HepG2 (cell line): Measurements from ENCODE around the gene SERPINB6.

Experiments
- POLR2AphosphoS2 ChIP-seq: IDR thresholded peaks from 2 replicates; pipeline ENCODE4 v1.6.1; 2011; ENCODE audit warnings: low read depth, low read length, improper control_type of control experiment
- POLR2AphosphoS5 ChIP-seq: IDR thresholded peaks from 2 replicates; pipeline ENCODE4 v1.6.1; 2012; ENCODE audit warnings: low read depth, low read length

DNA sequence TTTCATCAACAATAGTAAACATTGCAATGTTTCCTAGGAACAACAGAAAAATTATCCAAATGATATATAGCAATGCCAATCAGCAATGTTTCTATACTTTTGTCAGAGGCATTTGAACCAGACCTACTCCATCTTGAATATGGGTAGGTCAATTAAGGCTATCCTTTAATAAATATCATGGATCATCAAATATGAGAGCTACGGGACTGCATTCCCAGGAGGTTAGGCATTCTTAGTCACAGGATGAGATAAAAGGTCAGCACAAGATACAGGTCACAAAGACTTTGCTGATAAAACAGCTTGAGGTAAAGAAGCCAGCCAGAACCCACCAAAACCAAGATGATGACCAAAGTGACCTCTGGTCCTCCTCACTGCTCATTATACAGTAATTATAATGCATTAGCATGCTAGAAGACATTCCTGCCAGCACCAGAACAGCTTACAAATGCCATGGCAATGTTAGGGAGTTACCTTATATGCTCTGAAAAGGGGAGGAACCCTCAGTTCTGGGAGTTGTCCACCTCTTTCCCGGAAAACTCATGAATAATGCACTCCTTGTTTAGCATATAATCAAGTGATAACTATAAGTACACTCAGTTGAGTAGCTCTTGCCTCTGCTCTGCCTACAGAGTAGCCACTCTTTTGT lies 8.6 kb upstream of the SERPINB6 start:
- TF ChIP-seq POLR2AphosphoS2 (no peak), POLR2AphosphoS5 (no peak)
